HG03571 (cell line): ENCODE data around the gene LIPF.
"Not testable (repeated sequence)": the region's sequence is repeated elsewhere in the genome, so short reads cannot be mapped to it uniquely, and the experiment has no call there.

Source experiments
- ATAC-seq: cut with Tn5 transposase; IDR thresholded peaks from one replicate; pipeline ENCODE4 v1.9.1; 2021; ENCODE audit not compliant: unreplicated experiment

LIPF gene, protein sequence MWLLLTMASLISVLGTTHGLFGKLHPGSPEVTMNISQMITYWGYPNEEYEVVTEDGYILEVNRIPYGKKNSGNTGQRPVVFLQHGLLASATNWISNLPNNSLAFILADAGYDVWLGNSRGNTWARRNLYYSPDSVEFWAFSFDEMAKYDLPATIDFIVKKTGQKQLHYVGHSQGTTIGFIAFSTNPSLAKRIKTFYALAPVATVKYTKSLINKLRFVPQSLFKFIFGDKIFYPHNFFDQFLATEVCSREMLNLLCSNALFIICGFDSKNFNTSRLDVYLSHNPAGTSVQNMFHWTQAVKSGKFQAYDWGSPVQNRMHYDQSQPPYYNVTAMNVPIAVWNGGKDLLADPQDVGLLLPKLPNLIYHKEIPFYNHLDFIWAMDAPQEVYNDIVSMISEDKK

DNA sequence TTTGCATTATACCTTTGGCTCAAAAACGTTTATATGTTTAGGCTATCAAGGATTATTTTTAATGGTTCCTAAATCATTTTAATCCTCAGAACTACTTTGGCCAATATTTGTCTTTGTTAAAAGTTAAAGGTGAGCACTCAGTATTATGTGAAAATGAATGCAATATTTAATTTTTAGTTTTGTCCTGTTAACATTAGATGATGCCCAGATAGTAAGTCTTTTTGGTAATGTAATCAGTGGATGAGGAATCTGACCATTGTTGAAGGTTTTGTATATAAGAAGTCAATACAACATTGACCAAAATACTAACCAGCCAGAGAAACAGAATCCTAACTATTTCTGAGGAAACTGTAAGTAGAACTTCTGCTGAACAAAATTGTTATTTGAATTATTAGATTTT lies at the start of gene LIPF:
Gene LIPF (plus strand): TSS at position 301 of the 400 bp plus-strand sequence. CDS start 2,856 bp downstream, outside the sequence.
- no peak for ATAC-seq

DNA sequence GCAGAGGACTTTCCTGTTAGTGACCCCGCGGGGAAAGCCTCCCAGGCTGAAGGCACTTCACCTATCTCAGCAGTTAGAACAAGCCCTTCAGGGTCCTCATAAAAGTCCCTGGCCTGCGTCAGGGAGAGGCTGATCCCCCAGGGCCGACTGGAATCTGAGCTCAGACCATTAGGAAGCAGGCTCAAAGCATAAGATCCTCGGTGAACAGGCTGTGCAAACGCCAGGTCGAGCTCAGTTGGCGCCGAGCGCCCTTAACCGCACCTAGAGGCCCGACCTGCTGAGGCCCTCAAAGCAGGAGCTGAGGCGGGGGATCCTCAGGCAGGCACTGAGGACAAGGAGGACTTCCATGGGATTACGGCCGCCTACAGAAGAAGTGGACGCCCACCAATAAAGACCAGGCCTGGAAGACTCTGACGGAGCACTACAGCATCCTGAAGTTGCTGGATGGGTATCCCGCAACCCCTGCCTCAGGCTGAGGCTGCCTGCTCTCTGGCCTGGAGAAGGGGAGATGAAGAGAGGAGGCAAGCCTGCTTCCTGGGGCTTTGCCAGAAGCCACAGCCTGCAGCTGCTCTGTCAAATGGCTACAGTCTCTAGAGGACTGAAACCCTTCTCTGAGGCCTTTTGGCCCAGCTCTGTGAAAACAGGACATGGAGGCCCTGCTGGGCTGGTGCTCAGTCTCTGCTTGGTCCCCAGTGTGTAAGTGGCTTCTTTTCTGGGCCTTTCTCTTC lies 47.8 kb upstream of the LIPF start:
- ATAC-seq: no peak

GRCh38 chr10:88617772-88618300 lies 46.4 kb upstream of the LIPF start:
- no peak for ATAC-seq

DNA sequence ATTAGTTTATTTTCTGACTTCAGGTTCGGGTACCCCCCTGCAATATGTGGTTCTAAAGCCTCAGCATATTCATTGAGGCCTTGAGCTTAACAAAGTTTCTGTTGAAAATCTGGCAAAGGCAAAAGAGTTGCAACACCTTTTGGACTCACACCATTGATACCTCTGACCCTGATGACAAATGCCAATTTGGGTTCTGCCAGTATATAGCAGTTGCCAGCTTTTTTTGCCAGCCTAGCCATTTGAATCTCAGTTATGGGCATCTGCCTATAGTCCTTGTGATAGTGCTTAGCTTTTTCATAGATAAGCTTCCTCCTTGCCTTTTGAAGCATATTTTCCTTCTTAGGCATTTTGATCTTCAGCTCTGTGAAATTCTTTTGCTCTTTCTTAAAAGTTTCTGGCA lies 45.7 kb upstream of the LIPF start:
- ATAC-seq: no peak

- ATAC-seq: no peak
These were observed 43.8 kb upstream of the LIPF start for GRCh38 chr10:88620441-88620840.

DNA sequence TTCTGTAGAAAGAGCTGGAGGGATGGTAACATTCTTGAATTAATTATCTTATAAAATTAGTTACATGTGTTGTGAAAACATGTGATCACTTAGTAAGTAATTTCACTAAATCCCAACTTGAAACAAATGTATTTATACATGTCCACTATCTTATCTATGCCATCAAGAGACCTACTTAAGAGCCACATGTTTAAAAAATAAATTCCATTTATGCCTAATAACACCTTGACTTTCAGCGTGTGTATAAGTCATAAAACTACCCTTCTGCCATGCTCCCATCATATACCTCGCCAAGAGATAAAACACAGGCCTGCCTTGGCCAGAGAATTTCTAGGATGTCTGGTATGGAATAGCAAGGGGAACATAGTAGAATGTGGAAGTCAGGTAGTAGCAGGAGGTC lies 40.4 kb upstream of the LIPF start:
- ATAC-seq: no peak

DNA sequence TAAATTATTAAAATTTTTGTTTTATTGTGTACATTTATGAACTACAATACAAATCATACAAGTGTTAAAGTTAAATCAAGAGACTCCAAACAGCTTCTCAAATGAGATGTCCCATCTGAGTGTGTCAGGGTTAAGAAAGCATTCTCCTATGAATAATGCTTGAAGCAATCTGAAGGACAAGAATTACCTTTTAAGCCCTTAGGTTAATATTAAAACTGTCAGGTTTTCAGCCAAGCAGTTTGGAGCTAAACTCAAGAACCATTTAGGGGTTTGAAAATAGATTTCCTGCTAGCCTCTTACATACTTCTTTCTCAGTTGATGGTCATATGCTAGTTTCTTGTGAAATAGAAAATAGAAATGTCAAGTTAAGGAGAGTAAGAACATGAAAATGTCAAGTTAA lies 39.4 kb upstream of the LIPF start:
- no peak for ATAC-seq

DNA sequence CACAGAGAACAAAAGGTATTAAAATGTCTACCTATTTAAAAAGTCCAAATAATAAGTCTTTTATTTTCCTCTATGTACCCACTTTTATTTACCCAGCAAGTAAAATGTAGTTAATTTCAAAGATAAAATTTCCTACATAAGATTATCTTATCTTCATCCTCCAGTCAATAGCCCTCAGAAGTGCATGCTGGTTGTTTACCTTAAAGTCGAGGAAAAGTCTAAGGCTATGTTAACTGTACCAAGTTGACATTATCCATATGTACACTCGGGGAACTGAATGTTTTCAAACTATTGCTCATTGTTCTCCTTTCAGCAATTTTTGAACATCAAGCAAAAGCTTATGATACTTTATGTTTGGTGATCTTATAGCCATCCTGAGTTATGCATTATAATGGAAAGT lies 24.1 kb upstream of the LIPF start:
- ATAC-seq: no peak

- ATAC-seq: no peak
These were observed 22.0 kb upstream of the LIPF start for GRCh38 chr10:88642209-88642608.

DNA sequence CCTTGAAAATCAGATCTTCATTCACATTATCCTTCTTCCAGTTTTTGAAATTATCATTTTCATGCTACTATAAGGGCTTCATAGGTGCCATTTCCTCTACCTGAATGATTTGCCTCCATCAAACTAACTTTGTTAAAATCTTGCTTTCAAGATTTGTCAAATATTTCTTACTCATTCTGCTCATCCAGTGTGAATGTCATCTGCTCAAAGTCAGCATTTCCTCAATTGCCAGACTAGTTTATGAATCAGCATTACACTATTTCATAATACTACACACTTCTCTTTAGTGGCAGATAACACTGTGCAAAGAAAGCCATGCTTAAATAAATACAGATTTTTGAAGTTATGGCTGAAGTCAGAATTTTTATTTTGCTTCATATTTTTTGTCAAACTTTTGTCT lies 21.3 kb upstream of the LIPF start:
- ATAC-seq: no peak

GRCh38 chr10:88647061-88647615 lies 17.1 kb upstream of the LIPF start:
- ATAC-seq: no peak

- no peak for ATAC-seq
These were observed 13.1 kb upstream of the LIPF start for GRCh38 chr10:88651101-88651551.

DNA sequence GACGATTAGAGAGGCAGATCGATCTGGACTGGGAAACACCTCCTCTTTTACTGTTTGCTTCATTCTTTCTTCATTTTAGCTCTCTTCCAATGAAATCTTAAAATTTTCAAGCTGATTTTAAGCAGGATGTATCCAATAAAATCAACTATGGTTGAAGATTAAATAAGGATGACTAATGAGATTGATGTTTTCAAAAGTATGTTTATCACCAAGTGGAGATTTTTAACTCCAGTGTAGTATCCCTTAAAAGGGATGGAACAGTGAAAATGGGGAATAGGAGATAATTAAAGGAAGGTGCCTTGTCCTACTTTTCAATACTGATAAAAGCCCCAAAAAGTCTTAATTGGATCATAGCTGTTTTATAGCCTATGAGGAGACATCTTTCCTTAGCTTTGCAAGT lies 11.6 kb upstream of the LIPF start:
- ATAC-seq: no peak

- no peak for ATAC-seq
These were observed 6.3 kb upstream of the LIPF start for GRCh38 chr10:88657901-88658300.

DNA sequence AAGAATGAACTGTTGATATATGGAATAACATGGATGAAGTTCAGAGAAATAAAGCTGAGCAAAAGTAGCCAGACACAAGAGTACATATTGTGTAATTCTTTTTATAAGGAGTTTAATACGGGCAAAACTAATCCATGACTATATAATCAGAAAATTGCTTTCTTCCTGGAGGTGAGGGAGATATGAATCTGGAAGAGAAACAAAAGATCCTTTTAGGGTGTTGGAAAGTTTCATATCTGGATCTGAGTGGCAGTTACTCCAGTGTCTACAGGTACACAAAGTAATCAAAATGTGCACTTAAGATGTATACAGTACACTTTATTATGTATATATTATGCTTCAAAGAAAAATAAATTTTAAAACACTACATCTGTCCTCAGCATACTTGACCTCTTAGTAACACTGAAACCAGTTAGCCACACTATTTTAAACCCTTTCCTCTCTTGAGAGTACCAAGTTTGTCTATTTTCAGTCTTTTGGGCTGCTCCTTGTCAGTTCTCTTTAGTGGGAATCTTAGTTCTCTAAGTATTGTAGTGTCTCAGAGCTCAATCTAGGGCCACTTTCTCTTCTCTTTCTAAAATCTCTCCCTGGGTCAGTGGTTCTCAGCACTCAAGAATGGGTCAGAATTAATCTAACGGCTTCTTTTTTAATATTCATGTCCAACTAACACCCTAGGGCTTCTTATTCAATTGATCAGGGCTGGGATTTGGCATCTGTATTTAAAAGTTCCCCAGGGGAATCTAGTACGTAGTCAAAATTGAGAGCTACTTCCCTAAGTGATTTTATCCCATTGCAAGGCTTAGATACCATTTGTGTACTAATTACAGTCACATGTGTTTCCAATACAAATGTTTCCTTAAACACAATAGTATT lies 4.3 kb upstream of the LIPF start:
- no peak for ATAC-seq

DNA sequence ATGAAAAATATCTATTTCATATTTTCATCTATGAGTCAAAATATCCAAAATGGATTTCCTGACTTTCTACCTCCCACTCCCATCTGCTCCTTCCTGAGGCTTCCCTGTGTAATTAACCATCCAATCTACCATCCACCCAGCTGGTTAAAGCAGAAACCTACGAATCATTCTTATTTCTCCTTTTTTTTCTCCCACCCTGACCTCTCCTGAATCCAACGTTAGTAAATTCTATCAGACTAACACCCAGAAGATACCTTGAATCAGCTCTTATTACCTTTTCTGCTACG lies 3.7 kb upstream of the LIPF start:
- no peak for ATAC-seq

DNA sequence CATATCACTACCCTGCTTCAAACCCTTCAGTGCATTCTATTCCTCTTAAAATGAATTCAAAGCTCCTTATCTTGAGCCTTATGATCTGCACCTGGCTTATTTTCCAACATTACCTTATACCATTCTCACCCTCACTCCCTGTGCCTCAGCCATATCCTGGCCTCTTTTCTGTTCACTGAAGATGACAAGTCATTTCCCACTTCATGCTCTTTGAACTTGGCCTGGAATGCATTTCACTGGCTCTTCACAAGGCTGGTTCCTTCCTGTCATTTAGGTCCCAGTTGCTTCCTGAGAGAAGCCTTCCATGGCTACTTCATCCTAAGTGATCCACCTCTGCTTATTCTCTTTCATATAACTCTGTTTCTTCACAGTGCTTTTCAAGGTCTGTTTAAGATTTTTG lies 3.2 kb upstream of the LIPF start:
- ATAC-seq: no peak

- no peak for ATAC-seq
These were observed 2.7 kb upstream of the LIPF start for GRCh38 chr10:88661577-88661976.

- ATAC-seq: not testable (repeated sequence)
These were observed 1.1 kb upstream of the LIPF start for GRCh38 chr10:88663153-88663552.

DNA sequence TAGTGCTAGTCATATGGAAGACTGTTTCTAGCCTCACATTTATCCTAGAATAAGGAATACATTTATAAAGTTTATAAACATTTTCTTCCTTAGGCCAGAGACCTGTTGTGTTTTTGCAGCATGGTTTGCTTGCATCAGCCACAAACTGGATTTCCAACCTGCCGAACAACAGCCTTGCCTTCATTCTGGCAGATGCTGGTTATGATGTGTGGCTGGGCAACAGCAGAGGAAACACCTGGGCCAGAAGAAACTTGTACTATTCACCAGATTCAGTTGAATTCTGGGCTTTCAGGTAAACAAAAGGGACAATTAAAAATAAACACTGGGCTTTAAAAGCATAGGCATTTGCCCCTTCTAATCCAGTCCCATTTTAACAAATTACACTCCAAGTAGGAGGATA lies 4.2 kb downstream of the LIPF start:
- ATAC-seq: no peak

DNA sequence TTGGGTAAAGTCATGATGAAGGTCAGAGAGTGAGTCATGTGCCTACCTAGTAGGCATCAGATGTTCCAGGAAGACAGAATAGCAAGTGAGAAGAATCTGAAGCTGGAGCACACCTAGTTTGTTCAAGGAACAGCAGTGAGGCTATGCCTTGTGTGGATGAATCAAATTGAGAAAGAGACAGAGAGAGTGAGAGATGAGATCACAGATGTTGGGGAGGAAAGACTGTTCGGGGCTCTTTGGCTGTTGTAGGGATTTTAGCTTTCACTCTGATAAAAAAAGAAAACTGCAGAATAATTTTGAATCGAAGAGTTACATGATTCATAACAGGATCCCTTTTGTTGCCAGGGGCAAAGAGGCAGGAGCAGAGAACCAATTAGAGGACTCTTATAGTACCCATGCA lies 6.3 kb downstream of the LIPF start:
- no peak for ATAC-seq
